GM19238 (cell line): ENCODE data around the gene PCDHA3.
"Not testable (repeated sequence)": the region's sequence is repeated elsewhere in the genome, so short reads cannot be mapped to it uniquely, and the experiment has no call there.

Experiments
- DNase-seq: peaks from one replicate; pipeline ENCODE4 v3.0.0; 2011; ENCODE audit warnings: low spot score; ENCODE audit not compliant: insufficient read length

Gene PCDHA3

GRCh38 chr5:140808889-140809291 is 8.0 kb downstream of the PCDHA3 start:
- no peak for DNase-seq

- no peak for DNase-seq
These were observed 20.8 kb downstream of the PCDHA3 start, which contains the start of gene PCDHA5 for GRCh38 chr5:140821375-140822280. Gene PCDHA5, plus strand, starts transcription at chr5:140821613.

DNA sequence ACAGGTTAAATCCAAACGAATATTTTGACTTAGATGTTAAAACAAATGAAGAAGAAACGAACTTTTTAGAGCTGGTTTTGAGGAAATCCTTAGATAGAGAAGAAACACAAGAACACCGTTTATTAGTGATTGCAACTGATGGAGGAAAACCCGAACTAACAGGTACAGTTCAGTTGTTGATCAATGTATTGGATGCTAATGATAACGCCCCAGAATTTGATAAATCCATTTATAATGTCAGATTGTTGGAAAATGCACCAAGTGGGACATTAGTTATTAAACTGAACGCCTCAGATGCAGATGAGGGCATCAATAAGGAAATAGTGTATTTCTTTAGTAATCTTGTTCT is 21.4 kb downstream of the PCDHA3 start:
- DNase-seq: no peak

DNA sequence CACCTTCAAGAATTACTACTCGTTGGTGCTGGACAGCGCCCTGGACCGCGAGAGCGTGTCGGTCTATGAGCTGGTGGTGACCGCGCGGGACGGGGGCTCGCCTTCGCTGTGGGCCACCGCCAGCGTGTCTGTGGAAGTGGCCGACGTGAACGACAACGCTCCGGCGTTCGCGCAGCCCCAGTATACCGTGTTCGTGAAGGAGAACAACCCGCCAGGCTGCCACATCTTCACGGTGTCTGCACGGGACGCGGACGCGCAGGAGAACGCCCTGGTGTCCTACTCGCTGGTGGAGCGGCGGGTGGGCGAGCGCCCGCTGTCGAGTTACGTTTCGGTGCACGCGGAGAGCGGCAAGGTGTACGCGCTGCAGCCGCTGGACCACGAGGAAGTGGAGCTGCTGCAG is 22.1 kb downstream of the PCDHA3 start:
- not testable (repeated sequence) for DNase-seq

GRCh38 chr5:140823475-140823874 is 22.6 kb downstream of the PCDHA3 start:
- DNase-seq: no peak

GRCh38 chr5:140827704-140828361 is 27.0 kb downstream of the PCDHA3 start, which contains the start of gene PCDHA6:
Gene PCDHA6, plus strand, starts transcription at chr5:140827960. Its CDS starts 132 bp downstream, at chr5:140828092.
- no peak for DNase-seq

GRCh38 chr5:140828362-140828737 is 27.5 kb downstream of the PCDHA3 start:
- no peak for DNase-seq

GRCh38 chr5:140829511-140830501 is 28.9 kb downstream of the PCDHA3 start:
- not testable (repeated sequence) for DNase-seq

DNA sequence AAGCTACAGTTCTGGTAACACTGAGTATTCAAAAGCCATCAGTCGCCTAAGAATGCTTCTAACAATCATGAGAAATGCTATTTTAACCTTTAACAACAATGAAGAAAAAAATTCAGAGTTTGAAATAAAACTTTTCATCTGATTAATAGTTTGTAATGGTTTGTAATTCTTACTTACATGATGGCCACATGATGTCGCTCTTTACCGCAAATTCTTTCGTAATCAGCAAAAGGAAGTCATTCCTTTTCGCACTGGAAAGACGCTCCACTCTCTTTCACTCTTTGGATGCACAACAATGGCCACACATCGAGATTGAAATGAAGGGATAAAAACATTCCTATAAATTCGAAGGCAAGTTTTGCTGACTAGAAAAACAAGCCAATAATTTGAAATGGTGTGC is 33.1 kb downstream of the PCDHA3 start, which contains the start of gene PCDHA7:
Gene PCDHA7 (plus strand): TSS at position 277 of the 400 bp plus-strand sequence. CDS start 115 bp downstream, at position 392.
- DNase-seq: no peak

- not testable (repeated sequence) for DNase-seq
These were observed 33.7 kb downstream of the PCDHA3 start for GRCh38 chr5:140834439-140835008.

DNA sequence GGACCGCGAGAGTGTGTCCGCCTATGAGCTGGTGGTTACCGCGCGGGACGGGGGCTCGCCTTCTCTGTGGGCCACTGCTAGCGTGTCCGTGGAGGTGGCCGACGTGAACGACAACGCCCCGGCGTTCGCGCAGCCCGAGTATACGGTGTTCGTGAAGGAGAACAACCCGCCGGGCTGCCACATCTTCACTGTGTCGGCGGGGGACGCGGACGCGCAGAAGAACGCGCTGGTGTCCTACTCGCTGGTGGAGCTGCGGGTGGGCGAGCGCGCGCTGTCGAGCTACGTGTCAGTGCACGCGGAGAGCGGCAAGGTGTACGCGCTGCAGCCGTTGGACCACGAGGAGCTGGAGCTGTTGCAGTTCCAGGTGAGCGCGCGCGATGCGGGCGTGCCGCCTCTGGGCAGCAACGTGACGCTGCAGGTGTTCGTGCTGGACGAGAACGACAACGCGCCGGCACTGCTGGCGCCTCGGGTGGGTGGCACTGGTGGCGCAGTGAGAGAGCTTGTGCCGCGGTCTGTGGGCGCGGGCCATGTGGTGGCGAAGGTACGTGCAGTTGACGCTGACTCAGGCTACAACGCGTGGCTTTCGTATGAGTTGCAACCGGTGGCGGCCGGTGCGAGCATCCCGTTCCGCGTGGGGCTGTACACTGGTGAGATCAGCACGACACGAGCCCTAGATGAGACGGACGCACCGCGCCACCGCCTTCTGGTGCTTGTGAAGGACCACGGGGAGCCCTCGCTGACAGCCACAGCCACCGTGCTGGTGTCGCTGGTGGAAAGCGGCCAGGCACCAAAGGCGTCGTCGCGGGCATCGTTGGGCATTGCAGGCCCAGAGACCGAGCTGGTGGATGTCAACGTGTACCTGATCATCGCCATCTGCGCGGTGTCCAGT is 35.0 kb downstream of the PCDHA3 start:
- DNase-seq: no peak

DNA sequence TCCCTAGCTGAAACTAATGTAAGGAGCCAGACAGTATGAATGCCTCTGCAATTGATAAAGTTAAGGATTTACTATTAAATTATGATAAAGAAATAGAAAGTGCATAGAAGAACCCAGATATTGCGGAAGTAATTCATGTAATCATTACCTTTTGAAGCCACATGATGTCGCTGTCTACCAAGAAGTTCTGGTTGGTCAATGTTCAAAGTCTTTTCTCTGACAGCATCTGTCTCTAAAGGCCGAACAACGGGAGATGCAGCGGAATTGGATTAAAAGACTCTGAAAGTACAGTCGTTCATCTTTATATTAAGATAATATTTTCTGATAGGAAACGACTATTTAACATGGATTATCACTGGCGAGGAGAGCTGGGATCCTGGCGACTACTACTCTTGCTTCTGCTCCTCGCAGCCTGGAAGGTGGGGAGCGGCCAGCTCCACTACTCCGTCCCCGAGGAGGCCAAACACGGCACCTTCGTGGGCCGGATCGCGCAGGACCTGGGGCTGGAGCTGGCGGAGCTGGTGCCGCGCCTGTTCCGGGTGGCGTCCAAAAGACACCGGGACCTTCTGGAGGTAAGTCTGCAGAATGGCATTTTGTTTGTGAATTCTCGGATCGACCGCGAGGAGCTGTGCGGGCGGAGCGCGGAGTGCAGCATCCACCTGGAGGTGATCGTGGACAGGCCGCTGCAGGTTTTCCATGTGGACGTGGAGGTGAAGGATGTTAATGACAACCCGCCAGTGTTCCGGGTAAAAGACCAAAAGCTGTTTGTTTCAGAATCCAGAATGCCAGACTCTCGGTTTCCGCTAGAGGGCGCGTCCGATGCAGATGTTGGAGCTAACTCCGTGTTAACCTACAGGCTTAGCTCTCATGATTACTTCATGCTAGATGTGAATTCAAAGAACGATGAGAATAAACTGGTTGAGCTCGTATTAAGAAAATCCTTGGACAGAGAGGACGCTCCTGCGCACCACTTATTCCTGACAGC is 40.4 kb downstream of the PCDHA3 start, which contains the start of gene PCDHA8:
Gene PCDHA8 (plus strand): TSS at position 210 of the 985 bp plus-strand sequence. CDS start 135 bp downstream, at position 345.
- DNase-seq: no peak

GRCh38 chr5:140842798-140843733 is 42.2 kb downstream of the PCDHA3 start:
- no peak for DNase-seq

DNA sequence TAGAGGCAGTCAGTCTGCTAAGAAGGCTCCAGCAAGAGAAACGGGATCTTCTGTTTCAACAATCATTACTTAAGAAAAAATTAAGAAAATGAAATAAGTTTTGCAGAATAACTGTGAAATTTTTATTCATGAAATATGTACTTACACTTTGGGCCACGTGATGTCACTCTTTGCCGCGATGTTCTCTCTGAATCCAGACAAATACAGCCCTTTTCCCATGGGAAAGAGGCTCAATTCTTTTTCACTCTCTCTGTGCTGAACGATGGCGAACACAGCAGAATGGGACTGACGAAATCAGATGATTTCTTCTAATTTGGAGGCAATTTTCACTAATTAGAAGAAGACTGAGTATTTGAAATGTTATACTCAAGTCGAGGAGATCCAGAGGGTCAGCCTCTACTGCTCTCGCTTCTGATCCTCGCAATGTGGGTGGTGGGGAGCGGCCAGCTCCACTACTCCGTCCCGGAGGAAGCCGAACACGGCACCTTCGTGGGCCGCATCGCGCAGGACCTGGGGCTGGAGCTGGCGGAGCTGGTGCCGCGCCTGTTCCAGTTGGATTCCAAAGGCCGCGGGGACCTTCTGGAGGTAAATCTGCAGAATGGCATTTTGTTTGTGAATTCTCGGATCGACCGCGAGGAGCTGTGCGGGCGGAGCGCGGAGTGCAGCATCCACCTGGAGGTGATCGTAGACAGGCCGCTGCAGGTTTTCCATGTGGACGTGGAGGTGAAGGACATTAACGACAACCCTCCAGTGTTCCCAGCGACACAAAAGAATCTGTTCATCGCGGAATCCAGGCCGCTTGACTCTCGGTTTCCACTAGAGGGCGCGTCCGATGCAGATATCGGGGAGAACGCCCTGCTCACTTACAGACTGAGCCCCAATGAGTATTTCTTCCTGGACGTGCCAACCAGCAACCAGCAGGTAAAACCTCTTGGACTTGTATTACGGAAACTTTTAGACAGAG is 47.6 kb downstream of the PCDHA3 start, which contains the start of gene PCDHA9:
Gene PCDHA9 (plus strand): TSS at position 244 of the 964 bp plus-strand sequence. CDS start 114 bp downstream, at position 358.
- not testable (repeated sequence) for DNase-seq

DNA sequence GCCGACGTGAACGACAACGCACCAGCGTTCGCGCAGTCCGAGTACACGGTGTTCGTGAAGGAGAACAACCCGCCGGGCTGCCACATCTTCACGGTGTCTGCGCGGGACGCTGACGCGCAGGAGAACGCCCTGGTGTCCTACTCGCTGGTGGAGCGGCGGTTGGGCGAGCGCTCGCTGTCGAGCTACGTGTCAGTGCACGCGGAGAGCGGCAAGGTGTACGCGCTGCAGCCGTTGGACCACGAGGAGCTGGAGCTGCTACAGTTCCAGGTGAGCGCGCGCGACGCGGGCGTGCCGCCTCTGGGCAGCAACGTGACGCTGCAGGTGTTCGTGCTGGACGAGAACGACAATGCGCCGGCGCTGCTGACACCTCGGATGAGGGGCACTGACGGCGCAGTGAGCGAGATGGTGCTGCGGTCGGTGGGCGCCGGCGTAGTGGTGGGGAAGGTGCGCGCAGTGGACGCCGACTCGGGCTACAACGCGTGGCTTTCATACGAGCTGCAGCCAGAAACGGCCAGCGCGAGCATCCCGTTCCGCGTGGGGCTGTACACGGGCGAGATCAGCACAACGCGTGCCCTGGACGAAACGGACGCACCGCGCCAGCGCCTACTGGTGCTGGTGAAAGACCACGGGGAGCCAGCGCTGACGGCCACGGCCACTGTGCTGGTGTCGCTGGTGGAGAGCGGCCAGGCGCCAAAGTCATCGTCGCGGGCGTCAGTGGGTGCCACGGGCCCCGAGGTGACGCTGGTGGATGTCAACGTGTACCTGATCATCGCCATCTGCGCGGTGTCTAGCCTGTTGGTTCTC is 49.2 kb downstream of the PCDHA3 start:
- DNase-seq: not testable (repeated sequence)
